Raji (cell line): ENCODE data around the gene CRISPLD2.

Source experiments
- POLR2A ChIP-seq: IDR thresholded peaks from 2 replicates; pipeline ENCODE4 v1.6.1; 2011; ENCODE audit warnings: low read depth, low read length, control low read depth; ENCODE audit not compliant: insufficient read depth

Gene CRISPLD2

GRCh38 chr16:84853534-84853933, 33.7 kb downstream of the CRISPLD2 start:
- TF ChIP-seq POLR2A = no peak

GRCh38 chr16:84854759-84855158, 35.0 kb downstream of the CRISPLD2 start:
- TF ChIP-seq POLR2A = no peak

DNA sequence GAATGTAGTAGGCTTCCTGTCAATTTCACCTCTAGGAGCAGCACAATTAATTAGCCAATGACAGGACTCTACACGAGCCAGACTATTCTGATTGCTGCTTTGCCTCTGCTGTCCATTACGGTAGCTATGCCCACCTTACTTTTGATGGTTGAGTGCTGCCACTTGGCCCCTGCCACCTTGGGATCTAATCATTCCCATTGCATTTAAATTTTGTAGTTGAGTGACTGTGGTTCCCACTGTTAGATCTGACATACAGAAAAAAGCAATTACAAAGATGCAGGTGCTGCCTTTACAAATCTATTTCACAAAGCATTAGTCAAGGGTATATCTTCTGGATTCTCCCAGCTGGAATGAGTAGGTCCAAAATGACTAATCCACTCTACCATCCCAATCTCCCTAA, 39.9 kb downstream of the CRISPLD2 start:
- TF ChIP-seq POLR2A = no peak

DNA sequence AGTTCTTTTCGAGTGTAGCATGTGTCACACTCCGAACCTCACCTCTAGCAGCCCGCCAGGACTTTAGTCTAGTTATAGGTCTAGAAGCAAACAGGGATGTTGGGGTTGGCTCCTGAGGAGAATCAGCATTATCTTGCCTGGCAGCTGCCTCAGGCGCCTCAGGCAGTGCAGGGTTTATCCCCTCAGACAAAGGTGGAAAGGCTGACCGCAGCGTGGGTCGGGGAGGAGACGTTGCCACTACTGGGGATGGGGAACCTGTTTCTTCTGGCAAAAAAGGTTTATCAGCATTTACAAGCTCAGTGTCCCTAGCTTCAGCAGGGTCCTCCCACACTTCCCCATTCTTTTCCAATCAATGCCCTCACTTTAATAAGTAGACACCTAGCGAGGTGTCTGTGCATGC, 40.6 kb downstream of the CRISPLD2 start:
- TF ChIP-seq POLR2A = no peak

GRCh38 chr16:84861671-84862070, 41.9 kb downstream of the CRISPLD2 start:
- TF ChIP-seq POLR2A = no peak

DNA sequence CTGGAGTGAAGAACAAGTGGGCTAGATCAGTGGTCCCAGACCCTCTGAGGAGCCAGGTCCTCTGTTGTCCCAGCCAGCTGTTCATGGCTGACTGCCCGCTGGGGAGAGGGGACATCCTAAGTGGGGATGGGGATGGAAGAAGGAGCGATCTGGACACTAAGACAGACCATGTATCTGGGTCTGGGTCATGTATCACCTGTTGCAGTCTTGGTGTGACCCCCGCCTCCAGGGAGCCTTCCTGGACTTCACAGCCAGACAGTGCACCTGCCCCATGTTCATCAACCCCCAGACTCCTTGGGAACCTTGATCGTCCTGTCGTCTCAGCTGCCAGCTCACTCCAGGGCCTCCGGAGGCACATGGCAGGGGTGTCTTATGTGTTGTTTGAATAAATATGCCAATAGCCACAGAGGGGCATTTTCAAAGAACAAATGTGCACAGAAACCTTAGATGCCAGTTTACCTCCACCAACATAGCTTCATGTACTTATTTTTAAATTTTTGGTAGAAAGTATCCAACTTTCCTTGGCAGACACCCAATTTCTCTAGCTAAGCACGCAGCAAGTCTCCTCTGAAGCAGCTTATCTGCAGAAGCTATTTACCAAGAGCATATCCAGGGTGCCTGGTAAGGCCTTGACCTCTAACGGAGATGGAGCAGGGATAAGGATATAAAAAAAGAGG, 43.2 kb downstream of the CRISPLD2 start:
- TF ChIP-seq POLR2A = no peak

- no peak for TF ChIP-seq POLR2A
These were observed 43.7 kb downstream of the CRISPLD2 start for GRCh38 chr16:84863481-84863814.

GRCh38 chr16:84864326-84864955, 44.7 kb downstream of the CRISPLD2 start:
- no peak for TF ChIP-seq POLR2A

DNA sequence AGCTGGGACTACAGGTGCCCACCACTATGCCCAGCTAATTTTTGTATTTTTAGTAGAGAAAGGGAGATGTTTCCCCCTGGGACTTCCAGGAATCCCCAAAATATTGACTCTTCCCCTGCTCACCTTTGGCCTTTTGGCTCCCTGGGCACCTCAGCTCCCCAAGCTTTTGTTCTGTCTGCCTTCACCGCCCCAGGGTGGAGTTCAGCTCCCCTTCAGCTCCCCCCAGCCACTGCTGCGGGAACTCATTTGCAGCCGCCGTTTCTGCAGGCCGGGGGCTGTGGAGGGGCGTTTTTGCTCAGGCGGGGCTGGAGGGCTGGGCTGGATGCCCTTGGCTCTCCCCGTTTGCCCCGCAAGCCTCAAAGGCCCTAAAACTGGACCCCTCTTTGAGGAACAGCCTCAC, 47.9 kb downstream of the CRISPLD2 start:
- TF ChIP-seq POLR2A = no peak

DNA sequence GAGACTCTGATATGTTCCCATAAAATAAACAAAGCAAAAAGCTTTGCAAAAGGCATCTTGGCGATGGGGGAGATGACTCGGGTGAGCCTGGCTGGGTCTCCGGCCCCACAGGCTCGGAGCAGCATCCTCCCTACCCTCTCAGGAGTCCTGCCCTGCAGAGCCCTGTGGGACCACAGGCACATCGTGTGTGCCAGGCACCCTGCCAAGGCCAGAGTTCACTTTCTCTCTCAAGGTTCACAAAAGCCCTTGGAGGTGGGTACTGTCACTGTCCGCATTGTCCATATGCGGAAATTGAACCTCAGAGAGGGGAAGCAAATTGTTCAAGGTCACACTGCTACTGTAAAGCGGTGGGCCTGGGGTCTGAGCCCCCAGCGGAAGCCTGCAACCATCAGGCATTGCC, 48.5 kb downstream of the CRISPLD2 start:
- no peak for TF ChIP-seq POLR2A

DNA sequence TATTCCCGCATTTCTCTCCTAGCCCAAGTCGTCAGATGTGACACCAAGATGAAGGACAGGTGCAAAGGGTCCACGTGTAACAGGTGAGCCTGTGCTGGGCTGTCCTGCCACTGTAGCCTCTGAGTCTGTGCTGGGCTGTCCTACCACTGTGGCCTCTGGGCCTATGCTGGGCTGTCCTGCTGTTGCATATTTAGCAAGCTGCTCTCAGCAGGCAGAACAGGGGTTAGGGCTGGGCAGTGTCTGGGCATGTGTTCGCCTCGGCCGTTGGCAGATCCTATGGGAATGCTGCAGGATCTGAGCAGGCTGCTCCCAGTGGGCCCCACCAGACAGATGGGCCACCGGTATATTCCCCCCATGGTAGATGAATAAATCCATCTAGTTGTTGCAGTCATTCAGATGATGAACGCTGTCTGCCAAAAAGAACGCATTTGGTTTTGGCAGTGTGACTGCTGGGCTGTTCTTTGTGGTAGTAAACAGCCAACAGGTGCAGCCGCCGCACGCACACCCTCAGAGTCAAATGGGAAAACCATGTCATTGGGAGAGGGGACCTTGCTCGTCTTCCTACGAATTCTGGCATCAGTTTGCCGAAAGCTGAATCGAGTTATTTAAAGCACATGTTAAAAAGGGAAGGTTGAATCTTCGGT, 49.2 kb downstream of the CRISPLD2 start:
- no peak for TF ChIP-seq POLR2A

- no peak for TF ChIP-seq POLR2A
These were observed 49.7 kb downstream of the CRISPLD2 start for GRCh38 chr16:84869473-84869845.

- no peak for TF ChIP-seq POLR2A
These were observed 54.2 kb downstream of the CRISPLD2 start for GRCh38 chr16:84874004-84874435.

- TF ChIP-seq POLR2A = no peak
These were observed 54.8 kb downstream of the CRISPLD2 start for GRCh38 chr16:84874553-84874952.

GRCh38 chr16:84874983-84875382, 55.2 kb downstream of the CRISPLD2 start:
- no peak for TF ChIP-seq POLR2A

- no peak for TF ChIP-seq POLR2A
These were observed 56.1 kb downstream of the CRISPLD2 start for GRCh38 chr16:84875846-84876245.

DNA sequence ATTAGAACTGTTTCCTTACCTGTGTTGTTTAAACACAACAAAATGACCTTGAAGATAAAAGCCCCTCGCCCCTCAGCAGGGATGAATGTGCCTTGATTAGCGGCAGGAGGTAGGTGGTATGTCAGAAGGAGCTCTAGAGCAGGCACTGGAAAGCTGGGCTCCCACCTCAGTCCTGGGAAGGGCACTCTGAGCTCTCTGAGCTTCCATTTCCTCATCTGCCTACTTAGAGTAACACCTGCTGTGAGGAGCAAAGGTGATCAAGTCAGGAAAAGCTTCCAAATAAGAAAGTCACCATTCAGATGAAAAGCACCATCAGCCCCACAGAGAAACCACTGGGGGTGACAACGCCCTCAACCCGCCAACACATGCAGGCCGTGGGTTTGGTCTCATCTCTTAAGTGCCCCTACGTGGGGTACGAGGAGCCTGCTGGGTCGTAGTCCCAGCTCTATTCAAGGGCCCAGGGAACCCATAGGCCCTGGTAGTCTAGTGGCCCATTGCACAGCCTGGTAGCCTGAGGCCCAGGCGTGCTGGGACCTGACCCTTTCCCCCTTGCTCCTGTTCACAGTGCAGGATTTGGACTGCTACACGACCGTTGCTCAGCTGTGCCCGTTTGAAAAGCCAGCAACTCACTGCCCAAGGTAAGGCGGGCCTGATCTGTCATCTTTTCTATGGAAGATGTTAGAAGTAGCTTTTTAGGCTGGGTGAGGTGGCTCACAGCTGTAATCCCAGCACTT, 57.3 kb downstream of the CRISPLD2 start:
- no peak for TF ChIP-seq POLR2A

DNA sequence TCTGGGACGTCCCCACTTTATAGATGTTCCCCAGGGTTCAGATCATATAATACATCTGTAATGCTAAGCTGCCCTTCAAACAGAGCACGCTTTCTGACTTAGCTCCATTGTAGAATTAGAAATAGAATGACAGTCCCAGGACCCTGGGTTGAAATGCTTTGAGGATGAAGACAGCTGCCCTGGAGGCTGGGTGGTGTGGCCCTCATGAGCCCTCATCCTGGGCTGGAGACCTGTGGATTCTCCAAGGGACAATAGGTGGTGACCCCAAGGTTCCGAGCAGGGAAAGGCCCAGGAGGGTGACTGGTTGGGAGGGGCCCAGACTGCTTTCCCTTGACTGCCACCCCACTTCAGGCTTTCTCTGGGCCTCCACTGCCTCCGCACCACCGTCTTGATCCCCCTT, 59.0 kb downstream of the CRISPLD2 start:
- no peak for TF ChIP-seq POLR2A
